LNCAP (cell line): ENCODE data around the gene GRM4.

Source experiments
- TF ChIP-seq, protein P1 (sequence below): fragments of 450-650 bp; IDR thresholded peaks from 2 replicates; pipeline ENCODE4 v1.5.1; 2017; ENCODE audit warnings: mild to moderate bottlenecking

The GRM4 gene

DNA sequence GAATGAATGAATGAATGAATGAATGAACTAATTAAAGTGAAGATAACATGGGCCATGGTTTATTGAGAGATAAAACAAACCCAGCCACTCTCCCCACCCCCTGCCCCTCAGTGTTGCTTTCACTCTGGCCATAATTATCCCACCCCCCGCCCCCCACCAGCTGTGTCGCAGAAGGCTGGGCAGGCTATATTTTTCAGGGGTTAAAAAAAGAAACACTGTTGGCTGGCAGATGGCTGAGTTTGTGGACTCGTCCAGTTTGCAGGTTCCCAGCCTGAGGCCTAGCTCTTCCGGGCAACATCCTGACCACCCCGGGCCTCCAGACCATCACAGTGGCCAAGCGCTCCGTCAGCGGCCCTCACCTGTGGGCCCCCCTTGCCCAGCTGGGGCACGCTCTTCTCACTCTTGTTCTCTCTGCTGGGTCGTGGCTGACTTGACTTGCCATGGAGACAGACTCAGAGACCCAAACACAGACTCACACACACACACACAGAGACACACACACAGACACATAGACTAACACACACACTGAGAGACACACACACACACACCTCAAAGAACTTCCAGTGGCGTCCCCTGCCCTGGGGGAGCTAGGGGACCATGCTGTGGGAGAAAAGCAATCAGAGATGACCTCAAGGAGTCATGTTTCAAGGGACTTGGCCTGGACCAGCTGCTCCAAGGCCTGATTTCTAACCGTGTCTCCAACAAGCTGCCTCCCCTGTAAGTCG, 2.2 kb upstream of the GRM4 start:
- TF ChIP-seq, protein P1, sequence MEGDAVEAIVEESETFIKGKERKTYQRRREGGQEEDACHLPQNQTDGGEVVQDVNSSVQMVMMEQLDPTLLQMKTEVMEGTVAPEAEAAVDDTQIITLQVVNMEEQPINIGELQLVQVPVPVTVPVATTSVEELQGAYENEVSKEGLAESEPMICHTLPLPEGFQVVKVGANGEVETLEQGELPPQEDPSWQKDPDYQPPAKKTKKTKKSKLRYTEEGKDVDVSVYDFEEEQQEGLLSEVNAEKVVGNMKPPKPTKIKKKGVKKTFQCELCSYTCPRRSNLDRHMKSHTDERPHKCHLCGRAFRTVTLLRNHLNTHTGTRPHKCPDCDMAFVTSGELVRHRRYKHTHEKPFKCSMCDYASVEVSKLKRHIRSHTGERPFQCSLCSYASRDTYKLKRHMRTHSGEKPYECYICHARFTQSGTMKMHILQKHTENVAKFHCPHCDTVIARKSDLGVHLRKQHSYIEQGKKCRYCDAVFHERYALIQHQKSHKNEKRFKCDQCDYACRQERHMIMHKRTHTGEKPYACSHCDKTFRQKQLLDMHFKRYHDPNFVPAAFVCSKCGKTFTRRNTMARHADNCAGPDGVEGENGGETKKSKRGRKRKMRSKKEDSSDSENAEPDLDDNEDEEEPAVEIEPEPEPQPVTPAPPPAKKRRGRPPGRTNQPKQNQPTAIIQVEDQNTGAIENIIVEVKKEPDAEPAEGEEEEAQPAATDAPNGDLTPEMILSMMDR, result no peak

GRCh38 chr6:34146801-34147592, 1.1 kb upstream of the GRM4 start:
- TF ChIP-seq, protein P1, result no peak

DNA sequence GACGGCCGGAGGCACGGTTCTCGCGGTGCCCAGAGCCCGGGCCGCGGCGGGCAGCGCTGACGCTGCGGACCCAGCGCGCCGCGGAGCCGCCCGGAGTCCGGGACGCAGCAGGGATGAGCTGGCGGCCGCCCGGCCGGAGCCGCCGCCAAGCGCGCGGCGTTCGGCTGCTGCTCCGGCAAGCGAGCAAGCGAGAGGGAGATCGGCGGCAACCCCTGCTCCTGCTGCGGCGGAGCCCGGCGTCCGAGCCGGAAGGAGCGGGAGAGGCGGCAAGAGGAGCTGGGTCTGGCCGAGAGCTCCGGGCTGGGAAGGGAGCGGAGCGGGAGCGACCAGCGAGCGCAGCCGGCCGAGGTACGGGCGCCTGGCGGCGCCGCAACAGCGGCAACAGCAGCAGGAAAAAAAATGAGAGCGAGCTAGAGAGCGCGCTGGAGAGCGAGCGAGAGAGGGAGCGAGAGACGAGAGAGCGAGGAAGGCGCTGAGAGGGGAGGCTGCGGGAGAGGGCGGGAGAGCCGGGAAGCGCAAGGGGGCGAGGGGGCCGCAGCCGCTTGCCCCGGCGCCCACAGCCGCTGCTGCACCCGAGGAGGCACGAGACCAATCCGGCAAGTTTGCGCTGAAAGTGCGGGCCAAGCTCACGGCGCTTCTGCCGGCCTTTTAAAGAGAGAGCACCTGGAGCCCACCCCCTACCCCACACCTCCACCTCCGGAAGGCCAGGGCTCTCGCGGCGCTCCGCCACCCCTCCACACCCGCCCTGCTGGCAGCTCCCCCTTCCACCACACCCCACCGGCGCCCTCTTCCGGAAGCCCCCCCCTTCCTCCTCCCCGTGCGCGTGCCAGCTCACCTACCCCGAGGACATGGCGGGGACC, 496 bp downstream of the GRM4 start:
- TF ChIP-seq, protein P1, result no peak

- TF ChIP-seq, protein P1, result no peak
These were observed 1.2 kb downstream of the GRM4 start for GRCh38 chr6:34144581-34145160.

DNA sequence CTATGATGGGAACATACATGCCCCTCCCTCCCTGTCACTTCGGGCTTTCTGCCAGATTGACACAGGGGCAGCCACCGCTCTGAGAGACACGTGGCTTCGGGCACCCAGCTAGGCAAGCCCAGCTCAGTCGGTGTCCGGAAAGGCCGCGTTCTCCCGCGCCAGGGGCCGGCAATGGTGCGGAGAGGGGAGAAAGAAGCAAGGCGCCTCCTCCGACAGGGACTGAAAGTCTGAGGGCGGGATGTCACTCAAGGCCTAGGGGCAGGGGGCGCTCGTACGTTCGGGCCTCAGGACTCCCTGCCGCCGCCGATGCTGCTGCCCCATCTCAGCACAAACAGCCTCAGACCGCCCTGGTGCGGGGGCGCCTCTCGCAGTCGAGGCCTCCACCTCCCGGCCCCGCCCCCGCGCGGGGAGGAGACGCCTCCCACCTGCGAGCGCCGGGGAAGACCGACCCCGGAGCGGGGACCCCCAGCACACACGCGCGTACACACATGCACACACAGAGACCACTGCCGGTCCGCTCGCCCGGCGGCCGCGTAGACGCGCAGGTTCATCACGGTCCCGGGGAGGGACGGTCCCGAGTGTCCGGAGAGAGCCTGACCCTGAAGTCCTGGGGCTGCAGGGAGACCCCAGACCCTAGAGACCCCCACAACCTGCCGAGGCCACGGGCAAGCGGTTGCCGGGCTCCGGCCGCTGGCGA, 1.9 kb downstream of the GRM4 start:
- TF ChIP-seq, protein P1, result no peak

GRCh38 chr6:34143196-34143883, 2.5 kb downstream of the GRM4 start:
- TF ChIP-seq, protein P1, result no peak
